DND-41 (cell line): ENCODE data around the gene PRSS27.

Experiments used
- EZH2 ChIP-seq: IDR thresholded peaks from 3 replicates; pipeline ENCODE4 v1.6.1; 2012; ENCODE audit warnings: borderline replicate concordance, low read depth, mild to moderate bottlenecking, moderate library complexity, low read length, inconsistent platforms; ENCODE audit not compliant: severe bottlenecking
- TF ChIP-seq, protein P1 (sequence below): IDR thresholded peaks from 2 replicates; pipeline ENCODE4 v1.5.1; 2012; ENCODE audit warnings: borderline replicate concordance, low read length, moderate library complexity, mild to moderate bottlenecking; ENCODE audit not compliant: poor library complexity, severe bottlenecking; ENCODE audit errors: extremely low read depth

DNA sequence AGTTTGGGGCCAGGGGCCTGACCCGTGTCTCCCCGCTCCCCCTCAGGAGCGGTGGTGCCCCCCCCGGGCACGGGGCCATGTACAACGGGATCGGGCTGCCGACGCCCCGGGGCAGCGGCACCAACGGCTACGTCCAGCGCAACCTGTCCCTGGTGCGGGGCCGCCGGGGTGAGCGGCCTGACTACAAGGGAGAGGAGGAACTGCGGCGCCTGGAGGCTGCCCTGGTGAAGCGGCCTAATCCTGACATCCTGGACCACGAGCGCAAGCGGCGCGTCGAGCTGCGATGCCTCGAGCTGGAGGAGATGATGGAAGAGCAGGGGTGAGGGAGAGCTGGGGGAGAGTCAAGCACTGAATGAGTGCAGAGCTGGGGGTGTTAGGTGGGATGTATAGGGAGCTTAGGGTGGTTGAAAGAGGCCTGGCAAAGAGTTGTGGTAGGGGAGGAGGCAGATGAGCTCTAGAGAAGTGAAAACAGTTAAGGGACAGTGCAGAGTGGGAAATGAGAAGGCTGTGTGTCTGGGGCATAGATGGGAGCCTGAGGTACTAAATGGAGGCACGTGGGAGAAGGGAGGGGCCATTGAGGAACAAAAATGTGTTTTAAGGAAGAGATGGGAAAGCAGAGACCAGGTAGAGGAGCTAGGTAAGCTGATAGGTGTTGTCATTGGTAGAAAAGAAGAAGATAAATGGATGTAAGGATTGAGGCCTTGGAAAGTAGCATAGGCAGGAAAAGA lies 36.4 kb upstream of the PRSS27 start:
- TF ChIP-seq, protein P1, sequence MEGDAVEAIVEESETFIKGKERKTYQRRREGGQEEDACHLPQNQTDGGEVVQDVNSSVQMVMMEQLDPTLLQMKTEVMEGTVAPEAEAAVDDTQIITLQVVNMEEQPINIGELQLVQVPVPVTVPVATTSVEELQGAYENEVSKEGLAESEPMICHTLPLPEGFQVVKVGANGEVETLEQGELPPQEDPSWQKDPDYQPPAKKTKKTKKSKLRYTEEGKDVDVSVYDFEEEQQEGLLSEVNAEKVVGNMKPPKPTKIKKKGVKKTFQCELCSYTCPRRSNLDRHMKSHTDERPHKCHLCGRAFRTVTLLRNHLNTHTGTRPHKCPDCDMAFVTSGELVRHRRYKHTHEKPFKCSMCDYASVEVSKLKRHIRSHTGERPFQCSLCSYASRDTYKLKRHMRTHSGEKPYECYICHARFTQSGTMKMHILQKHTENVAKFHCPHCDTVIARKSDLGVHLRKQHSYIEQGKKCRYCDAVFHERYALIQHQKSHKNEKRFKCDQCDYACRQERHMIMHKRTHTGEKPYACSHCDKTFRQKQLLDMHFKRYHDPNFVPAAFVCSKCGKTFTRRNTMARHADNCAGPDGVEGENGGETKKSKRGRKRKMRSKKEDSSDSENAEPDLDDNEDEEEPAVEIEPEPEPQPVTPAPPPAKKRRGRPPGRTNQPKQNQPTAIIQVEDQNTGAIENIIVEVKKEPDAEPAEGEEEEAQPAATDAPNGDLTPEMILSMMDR: no peak
- TF ChIP-seq EZH2: no peak
